SU-DHL-6 (cell line): ENCODE data around the gene CCNY.

Experiments
- CTCF ChIP-seq: fragments of 200-600 bp; sonication (generic); IDR thresholded peaks from one replicate; pipeline ENCODE4 v1.5.1; 2017; ENCODE audit warnings: antibody characterized with exemption, mild to moderate bottlenecking, low read length, moderate library complexity; ENCODE audit not compliant: insufficient read depth, poor library complexity, severe bottlenecking
- EZH2phosphoT487 ChIP-seq: fragments of 200-600 bp; sonication (generic), shearing (Covaris generic); conservative IDR thresholded peaks from 2 replicates; pipeline ENCODE4 v1.6.1; 2018; ENCODE audit warnings: mild to moderate bottlenecking, antibody characterized with exemption, low read length, moderate library complexity, mixed read lengths

- TF ChIP-seq CTCF (no peak), EZH2phosphoT487 (no peak)
Measured at GRCh38 chr10:35463105-35463867, 127.0 kb downstream of the CCNY start.
